ENCODE data around the gene RGL3.
A peak's percentile ranks its signal among the peaks of the same experiment; 100 is the strongest.
"Not testable (repeated sequence)": the region's sequence is repeated elsewhere in the genome, so short reads cannot be mapped to it uniquely, and the experiment has no call there.

Gene RGL3, protein sequence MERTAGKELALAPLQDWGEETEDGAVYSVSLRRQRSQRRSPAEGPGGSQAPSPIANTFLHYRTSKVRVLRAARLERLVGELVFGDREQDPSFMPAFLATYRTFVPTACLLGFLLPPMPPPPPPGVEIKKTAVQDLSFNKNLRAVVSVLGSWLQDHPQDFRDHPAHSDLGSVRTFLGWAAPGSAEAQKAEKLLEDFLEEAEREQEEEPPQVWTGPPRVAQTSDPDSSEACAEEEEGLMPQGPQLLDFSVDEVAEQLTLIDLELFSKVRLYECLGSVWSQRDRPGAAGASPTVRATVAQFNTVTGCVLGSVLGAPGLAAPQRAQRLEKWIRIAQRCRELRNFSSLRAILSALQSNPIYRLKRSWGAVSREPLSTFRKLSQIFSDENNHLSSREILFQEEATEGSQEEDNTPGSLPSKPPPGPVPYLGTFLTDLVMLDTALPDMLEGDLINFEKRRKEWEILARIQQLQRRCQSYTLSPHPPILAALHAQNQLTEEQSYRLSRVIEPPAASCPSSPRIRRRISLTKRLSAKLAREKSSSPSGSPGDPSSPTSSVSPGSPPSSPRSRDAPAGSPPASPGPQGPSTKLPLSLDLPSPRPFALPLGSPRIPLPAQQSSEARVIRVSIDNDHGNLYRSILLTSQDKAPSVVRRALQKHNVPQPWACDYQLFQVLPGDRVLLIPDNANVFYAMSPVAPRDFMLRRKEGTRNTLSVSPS

DNA sequence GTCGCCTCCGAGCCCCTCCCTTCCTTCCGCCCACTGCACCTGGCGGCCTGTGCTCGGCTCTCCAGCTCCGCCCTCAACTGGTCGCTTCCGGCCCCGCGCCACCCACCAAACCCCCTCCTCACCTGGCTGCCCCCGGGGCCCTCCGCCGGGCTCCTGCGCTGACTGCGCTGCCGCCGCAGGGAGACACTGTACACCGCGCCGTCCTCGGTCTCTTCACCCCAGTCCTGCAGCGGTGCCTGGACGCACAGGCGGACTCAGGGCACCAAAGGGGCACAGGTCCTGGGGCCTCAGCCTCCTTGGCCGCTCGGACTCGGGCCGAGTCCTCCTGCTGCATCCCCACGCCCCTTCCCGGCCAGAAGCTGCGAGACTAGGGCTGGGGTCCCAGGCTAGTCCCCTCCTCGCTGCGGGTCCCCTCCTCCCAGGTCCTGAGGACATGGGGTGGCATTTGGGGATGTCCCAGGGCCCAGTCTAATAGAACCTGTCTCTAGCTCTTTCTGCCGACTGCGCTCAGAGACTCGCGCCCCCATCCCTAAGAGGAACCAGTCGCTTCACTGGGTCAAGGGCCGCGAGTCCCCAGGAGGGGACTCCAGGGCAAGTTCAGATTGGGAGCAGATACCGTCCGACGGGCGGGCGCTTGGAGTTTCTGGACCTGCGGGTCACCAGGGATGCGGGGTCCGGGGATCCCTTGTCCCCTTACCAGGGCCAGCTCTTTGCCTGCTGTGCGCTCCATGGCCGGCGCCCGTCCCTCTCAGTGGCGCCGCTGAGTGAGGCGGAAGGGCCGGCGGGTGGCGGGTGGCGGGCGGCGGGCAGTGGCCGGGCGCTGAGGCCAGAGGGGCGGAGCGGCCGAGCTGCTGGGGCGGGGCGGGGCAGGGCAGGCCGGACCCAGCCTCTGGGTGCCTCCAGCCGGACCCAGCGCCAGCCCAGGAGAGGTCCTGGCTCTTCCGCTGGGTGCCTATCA, at the start of gene RGL3:
TSS of gene RGL3 (minus strand) at position 766 of the 958 bp plus-strand sequence. CDS start at position 730, 36 bp downstream.
- TF ChIP-seq, protein P1, sequence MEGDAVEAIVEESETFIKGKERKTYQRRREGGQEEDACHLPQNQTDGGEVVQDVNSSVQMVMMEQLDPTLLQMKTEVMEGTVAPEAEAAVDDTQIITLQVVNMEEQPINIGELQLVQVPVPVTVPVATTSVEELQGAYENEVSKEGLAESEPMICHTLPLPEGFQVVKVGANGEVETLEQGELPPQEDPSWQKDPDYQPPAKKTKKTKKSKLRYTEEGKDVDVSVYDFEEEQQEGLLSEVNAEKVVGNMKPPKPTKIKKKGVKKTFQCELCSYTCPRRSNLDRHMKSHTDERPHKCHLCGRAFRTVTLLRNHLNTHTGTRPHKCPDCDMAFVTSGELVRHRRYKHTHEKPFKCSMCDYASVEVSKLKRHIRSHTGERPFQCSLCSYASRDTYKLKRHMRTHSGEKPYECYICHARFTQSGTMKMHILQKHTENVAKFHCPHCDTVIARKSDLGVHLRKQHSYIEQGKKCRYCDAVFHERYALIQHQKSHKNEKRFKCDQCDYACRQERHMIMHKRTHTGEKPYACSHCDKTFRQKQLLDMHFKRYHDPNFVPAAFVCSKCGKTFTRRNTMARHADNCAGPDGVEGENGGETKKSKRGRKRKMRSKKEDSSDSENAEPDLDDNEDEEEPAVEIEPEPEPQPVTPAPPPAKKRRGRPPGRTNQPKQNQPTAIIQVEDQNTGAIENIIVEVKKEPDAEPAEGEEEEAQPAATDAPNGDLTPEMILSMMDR (IDR thresholded peaks at IDR 0.05; ENCODE audit: low read length, missing control alignments), result no peak
- H3K4me3 ChIP-seq (replicated peaks; ENCODE audit: low read depth, low read length), result peak within 1 kb of the TSS; percentile 30
- no peak for DNase-seq (ENCODE audit: low read depth)

- DNase-seq (ENCODE audit: low read depth), result not testable (repeated sequence)
These were observed 49.2 kb upstream of the RGL3 start for GRCh38 chr19:11468266-11468845.

DNA sequence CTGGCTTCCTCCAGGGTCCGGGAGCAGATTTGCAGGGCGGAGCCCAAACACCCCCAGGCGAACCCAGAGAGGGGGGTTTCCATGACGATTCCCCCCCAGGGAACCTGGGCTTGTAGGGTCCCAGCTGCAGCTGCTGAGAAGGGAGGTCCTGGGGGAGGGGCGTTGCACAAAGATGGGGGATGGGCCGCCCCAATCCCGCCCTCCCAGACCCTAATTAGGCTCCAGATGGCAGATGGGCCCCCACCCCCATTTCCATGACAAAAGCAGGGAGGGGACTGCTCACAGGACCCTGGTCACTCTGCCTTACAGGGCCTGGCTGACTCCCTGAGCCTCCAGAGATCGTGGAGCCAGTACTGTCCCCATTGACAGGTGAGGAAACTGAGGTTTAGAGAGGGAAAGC, 46.5 kb upstream of the RGL3 start:
- TF ChIP-seq, protein P1 (IDR thresholded peaks at IDR 0.05; ENCODE audit: low read length, missing control alignments), result no peak
- no peak overlapping the region for H3K4me3 ChIP-seq (replicated peaks; ENCODE audit: low read depth, low read length)
- DNase-seq (ENCODE audit: low read depth), result no peak

More at GRCh38 chr19:11468266-11468845, 49.2 kb upstream of the RGL3 start:
- H3K4me3 ChIP-seq (replicated peaks; ENCODE audit: low read depth, low read length), result not testable (repeated sequence)

- TF ChIP-seq, protein P1 (IDR thresholded peaks at IDR 0.05; ENCODE audit: low read length, missing control alignments), result no peak
- no peak for DNase-seq (ENCODE audit: low read depth)
- H3K4me3 ChIP-seq (replicated peaks; ENCODE audit: low read depth, low read length), result no peak overlapping the region
These were observed 45.5 kb upstream of the RGL3 start for GRCh38 chr19:11464333-11465265.

GRCh38 chr19:11463391-11463790, 44.3 kb upstream of the RGL3 start:
- no peak for DNase-seq (ENCODE audit: low read depth)
- TF ChIP-seq, protein P1 (IDR thresholded peaks at IDR 0.05; ENCODE audit: low read length, missing control alignments), result no peak
- no peak overlapping the region for H3K4me3 ChIP-seq (replicated peaks; ENCODE audit: low read depth, low read length)

- TF ChIP-seq, protein P1 (IDR thresholded peaks at IDR 0.05; ENCODE audit: low read length, missing control alignments), result no peak
- no peak for DNase-seq (ENCODE audit: low read depth)
- H3K4me3 ChIP-seq (replicated peaks; ENCODE audit: low read depth, low read length), result no peak overlapping the region
These were observed 42.3 kb upstream of the RGL3 start for GRCh38 chr19:11461453-11461852.

Data from fibroblast of pulmonary artery (primary cell).